ENCODE measurements around the gene HHAT.

HHAT gene

GRCh38 chr1:210700083-210700482, 371.4 kb downstream of the HHAT start:
- TF ChIP-seq, protein P1, sequence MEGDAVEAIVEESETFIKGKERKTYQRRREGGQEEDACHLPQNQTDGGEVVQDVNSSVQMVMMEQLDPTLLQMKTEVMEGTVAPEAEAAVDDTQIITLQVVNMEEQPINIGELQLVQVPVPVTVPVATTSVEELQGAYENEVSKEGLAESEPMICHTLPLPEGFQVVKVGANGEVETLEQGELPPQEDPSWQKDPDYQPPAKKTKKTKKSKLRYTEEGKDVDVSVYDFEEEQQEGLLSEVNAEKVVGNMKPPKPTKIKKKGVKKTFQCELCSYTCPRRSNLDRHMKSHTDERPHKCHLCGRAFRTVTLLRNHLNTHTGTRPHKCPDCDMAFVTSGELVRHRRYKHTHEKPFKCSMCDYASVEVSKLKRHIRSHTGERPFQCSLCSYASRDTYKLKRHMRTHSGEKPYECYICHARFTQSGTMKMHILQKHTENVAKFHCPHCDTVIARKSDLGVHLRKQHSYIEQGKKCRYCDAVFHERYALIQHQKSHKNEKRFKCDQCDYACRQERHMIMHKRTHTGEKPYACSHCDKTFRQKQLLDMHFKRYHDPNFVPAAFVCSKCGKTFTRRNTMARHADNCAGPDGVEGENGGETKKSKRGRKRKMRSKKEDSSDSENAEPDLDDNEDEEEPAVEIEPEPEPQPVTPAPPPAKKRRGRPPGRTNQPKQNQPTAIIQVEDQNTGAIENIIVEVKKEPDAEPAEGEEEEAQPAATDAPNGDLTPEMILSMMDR (conservative IDR thresholded peaks at IDR 0.05; ENCODE audit: low read depth, low read length): no peak
- H3K4me3 ChIP-seq (ENCODE audit: low read depth, low read length): no peak overlapping the region
- DNase-seq (ENCODE audit: low read depth): no peak

GRCh38 chr1:210700511-210700910, 371.8 kb downstream of the HHAT start:
- no peak for DNase-seq (ENCODE audit: low read depth)
- no peak overlapping the region for H3K4me3 ChIP-seq (ENCODE audit: low read depth, low read length)
- TF ChIP-seq, protein P1 (conservative IDR thresholded peaks at IDR 0.05; ENCODE audit: low read depth, low read length): no peak

DNA sequence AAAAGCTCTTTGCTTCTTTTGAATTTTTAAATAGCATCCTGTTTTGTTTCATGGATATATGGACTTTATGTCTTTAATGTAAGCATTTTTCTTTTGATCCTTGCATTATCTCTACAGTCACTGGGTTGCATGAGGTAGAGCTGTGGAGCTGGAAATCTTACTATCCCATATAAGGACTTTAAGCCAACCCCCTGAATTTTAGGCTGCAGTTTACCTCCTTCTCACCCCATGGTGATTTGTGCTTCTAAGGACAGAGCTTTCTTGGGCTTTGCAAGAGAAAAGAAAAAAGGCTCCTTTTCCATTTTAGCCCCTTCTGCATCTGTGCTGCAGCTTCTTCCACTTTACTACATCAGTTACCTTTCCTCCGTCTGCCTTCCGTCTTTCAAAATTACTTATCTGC, 373.8 kb downstream of the HHAT start:
- TF ChIP-seq, protein P1 (conservative IDR thresholded peaks at IDR 0.05; ENCODE audit: low read depth, low read length): no peak
- DNase-seq (ENCODE audit: low read depth): no peak
- no peak overlapping the region for H3K4me3 ChIP-seq (ENCODE audit: low read depth, low read length)

DNA sequence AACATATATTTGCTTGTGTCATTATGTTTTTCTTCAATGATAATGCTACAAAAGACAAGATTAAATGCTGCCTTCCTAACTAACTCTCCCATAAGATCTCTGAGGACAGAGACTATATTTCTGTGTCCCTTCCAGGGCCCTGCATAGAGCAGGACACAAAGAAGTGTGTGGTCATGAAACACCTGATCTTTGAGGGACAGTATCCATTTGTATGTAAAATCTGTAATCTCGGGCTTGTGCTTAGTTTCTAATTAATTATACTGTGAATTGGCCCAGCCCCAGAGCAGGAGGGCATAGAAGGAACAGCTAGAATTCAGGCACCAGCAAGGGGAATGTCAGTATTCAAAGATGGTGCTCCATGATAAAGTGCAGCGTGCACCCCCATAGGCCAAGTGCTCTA, 374.9 kb downstream of the HHAT start:
- TF ChIP-seq, protein P1 (conservative IDR thresholded peaks at IDR 0.05; ENCODE audit: low read depth, low read length): no peak
- no peak overlapping the region for H3K4me3 ChIP-seq (ENCODE audit: low read depth, low read length)
- no peak for DNase-seq (ENCODE audit: low read depth)

DNA sequence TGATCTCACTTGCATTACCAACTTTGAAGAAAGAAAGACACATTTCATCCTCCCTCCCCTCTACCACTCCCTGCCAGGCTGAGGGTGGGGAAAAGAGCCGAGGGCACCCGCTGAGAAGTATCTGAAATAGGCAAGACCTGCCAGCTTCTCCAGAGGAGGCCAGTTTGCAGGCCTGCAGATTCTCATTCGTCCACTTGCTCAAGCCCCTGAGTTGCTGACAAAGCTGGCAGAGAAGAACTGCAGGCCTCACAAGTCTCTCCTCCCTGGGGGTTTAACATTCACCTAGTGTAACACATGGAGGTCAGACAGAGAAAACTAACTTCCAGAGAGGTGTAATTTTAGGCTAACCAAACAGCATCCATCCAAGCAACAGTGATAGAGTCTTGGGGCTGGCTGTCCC, 376.4 kb downstream of the HHAT start:
- TF ChIP-seq, protein P1 (conservative IDR thresholded peaks at IDR 0.05; ENCODE audit: low read depth, low read length): no peak
- no peak overlapping the region for H3K4me3 ChIP-seq (ENCODE audit: low read depth, low read length)
- DNase-seq (ENCODE audit: low read depth): no peak

DNA sequence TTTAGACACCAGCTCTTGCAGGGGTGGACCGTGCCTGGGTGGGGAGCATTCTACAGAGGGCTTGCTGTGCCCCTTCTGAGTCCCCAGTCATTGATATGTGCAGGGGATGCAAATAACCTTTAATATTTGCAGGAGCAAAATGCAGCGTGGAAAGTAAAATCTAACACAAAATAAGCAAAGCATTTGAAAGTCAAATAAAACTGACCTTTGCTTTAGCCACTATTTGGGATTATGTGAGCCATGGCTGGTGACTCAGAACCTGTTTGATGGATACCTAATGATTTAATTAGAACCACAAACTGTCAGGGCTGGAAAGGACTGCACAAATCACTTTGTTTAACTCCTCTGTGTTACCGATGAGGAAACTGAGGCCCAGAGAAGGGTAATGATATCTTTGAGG, 377.5 kb downstream of the HHAT start:
- TF ChIP-seq, protein P1 (conservative IDR thresholded peaks at IDR 0.05; ENCODE audit: low read depth, low read length): no peak
- DNase-seq (ENCODE audit: low read depth): no peak
- no peak overlapping the region for H3K4me3 ChIP-seq (ENCODE audit: low read depth, low read length)

- H3K4me3 ChIP-seq (ENCODE audit: low read depth, low read length): no peak overlapping the region
- DNase-seq (ENCODE audit: low read depth): no peak
- TF ChIP-seq, protein P1 (conservative IDR thresholded peaks at IDR 0.05; ENCODE audit: low read depth, low read length): no peak
Observed at GRCh38 chr1:210707300-210708240, 378.9 kb downstream of the HHAT start.

All from choroid plexus epithelial cell (primary cell).